DND-41 (cell line): Measurements from ENCODE around the gene ZNF330.

Experiments
- CTCF ChIP-seq: IDR thresholded peaks from 2 replicates; pipeline ENCODE4 v1.5.1; 2012; ENCODE audit warnings: borderline replicate concordance, low read length, moderate library complexity, mild to moderate bottlenecking; ENCODE audit not compliant: poor library complexity, severe bottlenecking; ENCODE audit errors: extremely low read depth
- EZH2 ChIP-seq: IDR thresholded peaks from 3 replicates; pipeline ENCODE4 v1.6.1; 2012; ENCODE audit warnings: borderline replicate concordance, low read depth, mild to moderate bottlenecking, moderate library complexity, low read length, inconsistent platforms; ENCODE audit not compliant: severe bottlenecking

- TF ChIP-seq CTCF (no peak), EZH2 (no peak)
Measured at GRCh38 chr4:141244419-141244818, 23.7 kb downstream of the ZNF330 start.
